GM19099 (cell line): ENCODE results near the gene SLAMF7.

Experiments used
- POLR2A ChIP-seq: IDR thresholded peaks from 3 replicates; pipeline ENCODE4 v1.6.1; 2011; ENCODE audit warnings: low read depth; ENCODE audit not compliant: insufficient read length; ENCODE audit errors: extremely low read depth

Gene SLAMF7

GRCh38 chr1:160800645-160801408 lies 61.8 kb downstream of the SLAMF7 start:
- no peak for TF ChIP-seq POLR2A

DNA sequence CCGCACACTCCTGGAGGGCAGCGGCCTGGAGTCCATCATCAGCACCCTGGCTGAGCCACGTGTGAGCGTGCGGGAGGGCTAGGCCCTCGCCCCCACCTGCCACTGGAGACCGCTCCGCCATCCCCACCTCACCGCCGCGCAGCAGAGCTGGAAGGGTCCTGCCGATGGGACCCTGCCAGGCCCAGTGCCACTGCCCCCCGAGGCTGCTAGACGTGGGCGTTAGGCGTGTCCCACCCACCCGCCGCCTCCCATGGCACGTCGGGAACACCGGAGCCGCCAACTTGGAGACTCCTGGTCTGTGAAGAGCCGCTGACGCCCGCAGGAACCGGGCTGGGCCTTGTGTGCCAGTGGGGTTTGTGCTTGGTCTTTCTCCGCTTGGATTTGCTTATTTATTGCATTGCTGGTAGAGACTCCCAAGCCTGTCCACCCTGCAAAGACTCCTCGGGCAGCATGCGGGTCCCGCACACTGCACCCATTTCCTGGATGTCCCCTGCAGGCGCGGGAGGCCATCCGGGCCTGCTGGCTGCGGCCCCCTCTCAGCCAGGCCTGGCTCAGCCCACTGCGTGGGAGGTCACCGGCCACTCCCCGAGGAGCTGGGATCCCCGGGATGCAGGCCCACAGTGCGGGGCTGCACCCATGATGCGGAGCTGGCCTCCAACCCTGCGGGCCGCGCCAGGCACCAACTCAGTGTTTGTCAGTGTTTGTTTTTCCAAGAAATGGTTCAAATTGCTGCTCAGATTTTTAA lies 63.0 kb downstream of the SLAMF7 start:
- TF ChIP-seq POLR2A = no peak
